ENCODE data around the gene KDM4D.
"Not testable (repeated sequence)": the region's sequence is repeated elsewhere in the genome, so short reads cannot be mapped to it uniquely, and the experiment has no call there.

Gene KDM4D

GRCh38 chr11:94973099-94973968 lies at the start of gene KDM4D, which contains the start of gene CWC15:
Gene KDM4D (plus strand): TSS chr11:94973709. CDS start chr11:94997373, 23,664 bp downstream.
Gene CWC15 (minus strand): TSS chr11:94973556. CDS start chr11:94972185, 1,371 bp downstream.
- Histone ChIP-seq H3K9ac (ENCODE audit: low read depth, low read length) (peak within 1 kb of the TSS; percentile 95), H3K36me3 (ENCODE audit: insufficient read depth, low read length) (peaks cover 16% of the 10 kb centered on the region), H3K4me1 (ENCODE audit: insufficient read depth, low read length) (peaks cover 4% of the 10 kb centered on the region; the same call in 1 of the 2 replicates), H3K9me3 (ENCODE audit: control insufficient read depth, insufficient read depth, low read length) (no peaks in the 10 kb centered on the region)

GRCh38 chr11:94924171-94924572 lies 49.3 kb upstream of the KDM4D start:
- Histone ChIP-seq H3K36me3 (ENCODE audit: insufficient read depth, low read length) (no peaks in the 10 kb centered on the region), H3K4me1 (ENCODE audit: insufficient read depth, low read length) (peaks cover 16% of the 10 kb centered on the region), H3K9me3 (ENCODE audit: control insufficient read depth, insufficient read depth, low read length) (no peaks in the 10 kb centered on the region), H3K9ac (ENCODE audit: low read depth, low read length) (no peak overlapping the region)

- H3K9ac ChIP-seq (ENCODE audit: low read depth, low read length): no peak overlapping the region
- no peaks in the 10 kb centered on the region for H3K36me3 ChIP-seq (ENCODE audit: insufficient read depth, low read length)
- H3K4me1 ChIP-seq (ENCODE audit: insufficient read depth, low read length): peaks cover 16% of the 10 kb centered on the region
- no peaks in the 10 kb centered on the region for H3K9me3 ChIP-seq (ENCODE audit: control insufficient read depth, insufficient read depth, low read length)
Measured at GRCh38 chr11:94924612-94925011, 48.9 kb upstream of the KDM4D start.

GRCh38 chr11:94925422-94926270 lies 47.9 kb upstream of the KDM4D start:
- peaks cover 16% of the 10 kb centered on the region for H3K4me1 ChIP-seq (ENCODE audit: insufficient read depth, low read length)
- H3K9ac ChIP-seq (ENCODE audit: low read depth, low read length): no peak overlapping the region
- H3K36me3 ChIP-seq (ENCODE audit: insufficient read depth, low read length): no peaks in the 10 kb centered on the region
- H3K9me3 ChIP-seq (ENCODE audit: control insufficient read depth, insufficient read depth, low read length): no peaks in the 10 kb centered on the region

GRCh38 chr11:94926271-94926625 lies 47.3 kb upstream of the KDM4D start:
- H3K4me1 ChIP-seq (ENCODE audit: insufficient read depth, low read length): peaks cover 16% of the 10 kb centered on the region
- no peaks in the 10 kb centered on the region for H3K36me3 ChIP-seq (ENCODE audit: insufficient read depth, low read length)
- H3K9me3 ChIP-seq (ENCODE audit: control insufficient read depth, insufficient read depth, low read length): no peaks in the 10 kb centered on the region
- no peak overlapping the region for H3K9ac ChIP-seq (ENCODE audit: low read depth, low read length)

GRCh38 chr11:94926698-94927237 lies 46.7 kb upstream of the KDM4D start:
- H3K9me3 ChIP-seq (ENCODE audit: control insufficient read depth, insufficient read depth, low read length): no peaks in the 10 kb centered on the region

GRCh38 chr11:94928117-94928990 lies 45.2 kb upstream of the KDM4D start:
- Histone ChIP-seq H3K36me3 (ENCODE audit: insufficient read depth, low read length) (no peaks in the 10 kb centered on the region), H3K9ac (ENCODE audit: low read depth, low read length) (no peak overlapping the region), H3K9me3 (ENCODE audit: control insufficient read depth, insufficient read depth, low read length) (no peaks in the 10 kb centered on the region), H3K4me1 (ENCODE audit: insufficient read depth, low read length) (peaks cover 18% of the 10 kb centered on the region)

More at GRCh38 chr11:94926698-94927237, 46.7 kb upstream of the KDM4D start:
- Histone ChIP-seq H3K36me3 (ENCODE audit: insufficient read depth, low read length) (no peaks in the 10 kb centered on the region), H3K4me1 (ENCODE audit: insufficient read depth, low read length) (peaks cover 16% of the 10 kb centered on the region), H3K9ac (ENCODE audit: low read depth, low read length) (no peak overlapping the region)

- H3K9ac ChIP-seq (ENCODE audit: low read depth, low read length); H3K9me3 ChIP-seq (ENCODE audit: control insufficient read depth, insufficient read depth, low read length); H3K36me3 ChIP-seq (ENCODE audit: insufficient read depth, low read length): not testable (repeated sequence)
- peaks cover 28% of the 10 kb centered on the region for H3K4me1 ChIP-seq (ENCODE audit: insufficient read depth, low read length)
Measured at GRCh38 chr11:94932072-94932471, 41.4 kb upstream of the KDM4D start.

- no peak overlapping the region for H3K9ac ChIP-seq (ENCODE audit: low read depth, low read length)
- no peaks in the 10 kb centered on the region for H3K9me3 ChIP-seq (ENCODE audit: control insufficient read depth, insufficient read depth, low read length)
- no peaks in the 10 kb centered on the region for H3K36me3 ChIP-seq (ENCODE audit: insufficient read depth, low read length)
- peaks cover 25% of the 10 kb centered on the region for H3K4me1 ChIP-seq (ENCODE audit: insufficient read depth, low read length)
Measured at GRCh38 chr11:94932503-94932902, 41.0 kb upstream of the KDM4D start.

- H3K9me3 ChIP-seq (ENCODE audit: control insufficient read depth, insufficient read depth, low read length): no peaks in the 10 kb centered on the region
- H3K4me1 ChIP-seq (ENCODE audit: insufficient read depth, low read length): peaks cover 25% of the 10 kb centered on the region
- H3K36me3 ChIP-seq (ENCODE audit: insufficient read depth, low read length): no peaks in the 10 kb centered on the region
- no peak overlapping the region for H3K9ac ChIP-seq (ENCODE audit: low read depth, low read length)
Measured at GRCh38 chr11:94933223-94934130, 40.0 kb upstream of the KDM4D start.

- no peak overlapping the region for H3K9ac ChIP-seq (ENCODE audit: low read depth, low read length)
Measured at GRCh38 chr11:94934362-94934761, 39.1 kb upstream of the KDM4D start.

GRCh38 chr11:94934846-94935245 lies 38.7 kb upstream of the KDM4D start:
- H3K9ac ChIP-seq (ENCODE audit: low read depth, low read length): no peak overlapping the region
- H3K36me3 ChIP-seq (ENCODE audit: insufficient read depth, low read length): no peaks in the 10 kb centered on the region
- H3K9me3 ChIP-seq (ENCODE audit: control insufficient read depth, insufficient read depth, low read length): no peaks in the 10 kb centered on the region
- peaks cover 25% of the 10 kb centered on the region for H3K4me1 ChIP-seq (ENCODE audit: insufficient read depth, low read length)

More at GRCh38 chr11:94934362-94934761, 39.1 kb upstream of the KDM4D start:
- Histone ChIP-seq H3K4me1 (ENCODE audit: insufficient read depth, low read length) (peaks cover 25% of the 10 kb centered on the region), H3K36me3 (ENCODE audit: insufficient read depth, low read length) (no peaks in the 10 kb centered on the region), H3K9me3 (ENCODE audit: control insufficient read depth, insufficient read depth, low read length) (no peaks in the 10 kb centered on the region)
